GM21447 (cell line): ENCODE measurements around the gene P2RX7.
A peak's percentile ranks its signal among the peaks of the same experiment; 100 is the strongest.
"Not testable (repeated sequence)": the region's sequence is repeated elsewhere in the genome, so short reads cannot be mapped to it uniquely, and the experiment has no call there.

ENCODE experiments used
- ATAC-seq: cut with Tn5 transposase; IDR thresholded peaks from one replicate; pipeline ENCODE4 v1.9.1; 2021; ENCODE audit not compliant: unreplicated experiment

The P2RX7 gene

DNA sequence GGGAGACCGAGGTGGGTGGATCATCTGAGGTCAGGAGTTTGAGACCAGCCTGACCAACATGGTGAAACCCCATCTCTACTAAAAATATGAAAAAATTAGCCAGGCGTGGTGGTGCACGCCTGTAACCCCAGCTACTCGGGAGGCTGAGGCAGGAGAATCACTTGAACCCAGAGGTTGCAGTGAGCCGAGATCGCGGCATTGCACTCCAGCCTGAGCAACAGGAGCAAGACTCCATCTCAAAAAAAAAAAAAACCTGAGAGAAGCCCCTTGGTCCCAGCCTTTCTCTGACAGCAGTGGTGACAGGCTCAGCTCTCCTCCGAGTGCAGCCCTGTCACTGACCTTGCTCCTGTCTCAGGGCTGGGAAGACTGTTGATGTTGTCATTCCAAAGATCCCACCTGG, 94.2 kb downstream of the P2RX7 start:
- not testable (repeated sequence) for ATAC-seq

DNA sequence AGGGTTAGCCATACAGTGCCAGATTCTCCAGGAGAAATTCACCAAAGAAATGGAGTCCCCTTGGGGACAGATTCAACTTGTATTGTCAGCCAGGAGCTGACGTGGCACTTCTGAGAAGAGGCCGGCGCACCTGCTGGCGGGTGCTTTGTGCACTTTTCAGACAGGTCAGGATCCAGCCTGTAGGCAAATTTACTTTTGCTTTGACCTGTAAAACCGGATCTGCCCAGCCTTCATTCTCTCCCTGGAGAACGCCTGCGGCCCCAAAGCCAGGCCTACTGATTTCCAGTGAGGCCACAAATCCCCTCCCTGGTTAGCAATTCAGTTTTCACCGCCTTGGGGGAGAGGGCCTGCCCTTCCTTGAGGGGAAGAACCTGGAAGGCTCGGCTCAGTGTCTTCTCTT, 94.6 kb downstream of the P2RX7 start:
- peak; percentile 53 for ATAC-seq

DNA sequence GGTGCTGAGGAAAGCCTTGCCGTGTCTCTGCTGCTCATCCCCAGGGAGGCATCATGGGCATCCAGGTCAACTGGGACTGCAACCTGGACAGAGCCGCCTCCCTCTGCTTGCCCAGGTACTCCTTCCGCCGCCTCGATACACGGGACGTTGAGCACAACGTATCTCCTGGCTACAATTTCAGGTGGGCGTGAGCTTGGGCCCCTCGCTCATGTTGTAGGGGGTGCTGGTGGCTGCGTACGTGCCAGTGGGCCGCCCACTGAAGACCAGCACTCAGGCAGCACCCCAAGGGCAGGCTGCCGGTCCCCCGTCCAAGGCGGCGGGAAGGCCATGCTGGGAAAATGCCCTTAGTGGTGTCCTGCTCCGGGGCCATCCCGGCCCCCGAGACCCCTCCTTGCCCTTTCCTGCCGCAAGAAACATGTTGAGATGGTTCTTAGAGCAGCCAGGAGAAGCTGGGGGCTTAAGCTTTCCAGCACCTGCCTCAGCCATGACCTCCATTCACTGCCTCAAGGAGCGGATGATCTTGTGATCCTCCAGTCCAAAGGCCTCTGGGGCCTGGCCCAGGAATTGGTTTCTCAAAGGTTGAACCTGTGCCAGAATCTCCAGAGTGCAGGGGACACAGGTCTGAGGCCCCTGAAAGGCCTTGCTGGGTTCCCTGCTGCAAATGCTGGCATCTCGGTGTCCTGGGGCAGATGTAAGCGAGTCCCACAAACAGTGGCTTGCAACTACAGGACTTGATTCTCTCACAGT, 96.4 kb downstream of the P2RX7 start:
- ATAC-seq: no peak

DNA sequence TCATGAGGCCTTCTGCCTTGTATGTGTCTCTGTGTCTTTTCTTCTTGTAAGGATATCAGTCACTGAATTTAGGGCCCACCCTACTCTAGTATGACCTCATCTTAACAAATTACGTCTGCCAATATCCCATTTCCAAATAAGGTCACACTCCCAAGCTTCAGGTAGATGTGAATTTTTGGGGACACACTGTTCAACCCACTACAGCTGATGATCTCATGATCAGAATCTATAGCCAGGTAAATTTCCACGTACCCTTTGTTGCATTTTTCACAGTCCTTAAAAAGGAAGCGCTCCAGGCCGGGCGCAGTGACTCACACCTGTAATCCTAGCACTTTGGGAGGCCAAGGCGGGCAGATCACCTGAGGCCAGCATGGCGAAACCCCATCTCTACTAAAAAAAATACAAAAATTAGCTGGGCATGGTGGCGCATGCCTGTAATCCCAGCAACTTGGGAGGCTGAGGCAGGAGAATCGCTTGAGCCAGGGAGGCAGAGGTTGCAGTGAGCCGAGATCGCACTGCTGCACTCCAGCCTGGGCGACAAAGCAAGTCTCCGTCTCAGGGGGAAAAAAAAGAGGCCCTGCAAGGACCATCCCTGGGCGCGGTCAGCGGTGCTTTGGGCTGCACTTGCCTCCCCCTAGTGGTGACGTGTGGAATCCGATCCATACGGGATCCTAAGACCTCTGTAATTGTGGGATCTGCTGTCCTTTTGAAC, 97.3 kb downstream of the P2RX7 start:
- ATAC-seq: not testable (repeated sequence)

DNA sequence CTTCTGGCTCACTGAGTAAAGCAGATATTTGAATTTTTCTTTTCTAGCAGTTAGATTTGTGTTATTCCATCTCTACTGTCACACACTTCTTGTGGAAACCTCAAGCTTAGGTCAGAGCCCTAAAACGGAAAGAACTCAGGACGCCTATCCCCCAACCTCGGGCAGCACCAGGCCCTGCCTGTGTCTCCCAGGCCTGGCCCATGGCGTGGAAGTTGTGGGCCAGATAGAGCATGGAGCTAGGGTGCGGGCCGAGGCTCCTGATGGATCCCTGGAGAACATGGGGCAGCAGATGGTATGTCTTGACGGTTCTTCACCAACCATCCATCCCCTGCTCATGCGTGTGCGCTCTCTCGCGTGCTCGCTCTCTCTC, 97.8 kb downstream of the P2RX7 start:
- ATAC-seq: no peak

DNA sequence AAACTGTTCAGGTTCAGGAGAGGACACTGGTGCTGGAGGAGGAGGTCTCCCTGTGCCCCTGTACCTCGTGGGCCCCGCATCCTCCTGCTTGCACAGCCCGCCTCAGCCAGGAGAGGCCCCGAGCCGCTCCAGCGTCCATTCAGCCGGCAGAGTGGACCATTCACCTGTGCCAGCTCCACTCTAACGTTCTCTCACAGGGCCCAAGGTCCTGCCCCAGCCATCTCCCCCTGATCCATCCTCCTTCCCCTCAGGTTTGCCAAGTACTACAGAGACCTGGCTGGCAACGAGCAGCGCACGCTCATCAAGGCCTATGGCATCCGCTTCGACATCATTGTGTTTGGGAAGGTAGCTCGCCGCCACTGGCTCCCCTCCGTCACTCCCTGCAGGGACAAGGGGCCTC, 99.5 kb downstream of the P2RX7 start:
- no peak for ATAC-seq

DNA sequence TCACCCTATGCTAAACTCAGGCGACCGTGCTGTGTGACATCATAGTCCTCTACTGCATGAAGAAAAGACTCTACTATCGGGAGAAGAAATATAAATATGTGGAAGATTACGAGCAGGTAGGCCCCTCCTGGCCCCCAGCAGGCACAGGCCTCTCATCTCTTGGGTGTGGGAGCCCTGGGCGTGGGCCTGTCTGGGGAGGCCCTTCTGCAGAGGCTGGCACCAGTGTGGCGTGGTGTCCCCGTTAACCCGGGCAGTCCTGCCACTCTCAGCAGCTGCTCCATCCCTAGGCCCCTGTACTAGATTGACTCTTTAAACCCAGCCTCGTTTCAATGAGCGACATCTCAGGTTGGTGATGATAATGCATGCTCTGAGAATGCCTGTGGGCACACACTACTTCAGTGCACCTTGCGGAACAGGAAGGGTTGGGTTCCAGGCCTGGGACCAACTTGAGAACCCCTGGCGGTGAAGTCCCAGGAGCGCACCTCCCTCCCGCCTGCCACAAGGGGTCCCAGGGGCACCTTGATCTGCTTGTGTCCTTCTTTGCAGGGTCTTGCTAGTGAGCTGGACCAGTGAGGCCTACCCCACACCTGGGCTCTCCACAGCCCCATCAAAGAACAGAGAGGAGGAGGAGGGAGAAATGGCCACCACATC, 100.4 kb downstream of the P2RX7 start:
- no peak for ATAC-seq

DNA sequence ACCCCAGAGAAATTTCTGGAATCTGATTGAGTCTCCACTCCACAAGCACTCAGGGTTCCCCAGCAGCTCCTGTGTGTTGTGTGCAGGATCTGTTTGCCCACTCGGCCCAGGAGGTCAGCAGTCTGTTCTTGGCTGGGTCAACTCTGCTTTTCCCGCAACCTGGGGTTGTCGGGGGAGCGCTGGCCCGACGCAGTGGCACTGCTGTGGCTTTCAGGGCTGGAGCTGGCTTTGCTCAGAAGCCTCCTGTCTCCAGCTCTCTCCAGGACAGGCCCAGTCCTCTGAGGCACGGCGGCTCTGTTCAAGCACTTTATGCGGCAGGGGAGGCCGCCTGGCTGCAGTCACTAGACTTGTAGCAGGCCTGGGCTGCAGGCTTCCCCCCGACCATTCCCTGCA, 100.9 kb downstream of the P2RX7 start:
- ATAC-seq: no peak

DNA sequence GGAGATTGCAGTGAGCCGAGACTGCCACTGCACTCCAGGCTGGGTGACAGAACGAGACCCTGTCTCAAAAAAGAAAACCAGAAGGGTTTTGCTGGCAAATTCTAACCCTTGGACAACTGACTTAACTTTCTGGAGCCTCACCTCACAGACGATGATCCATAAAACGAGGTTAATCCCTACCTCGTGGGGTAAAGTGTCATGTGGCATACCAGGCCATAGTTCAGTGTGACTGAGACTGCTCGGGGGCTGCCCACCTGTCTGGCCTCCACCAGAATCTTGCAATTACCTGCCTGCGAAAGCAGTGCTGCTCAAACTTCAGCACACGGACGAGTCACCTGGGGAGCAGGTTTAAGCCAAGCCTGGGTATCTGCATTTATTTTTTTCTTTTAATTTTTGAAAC, 104.1 kb downstream of the P2RX7 start:
- ATAC-seq: no peak

DNA sequence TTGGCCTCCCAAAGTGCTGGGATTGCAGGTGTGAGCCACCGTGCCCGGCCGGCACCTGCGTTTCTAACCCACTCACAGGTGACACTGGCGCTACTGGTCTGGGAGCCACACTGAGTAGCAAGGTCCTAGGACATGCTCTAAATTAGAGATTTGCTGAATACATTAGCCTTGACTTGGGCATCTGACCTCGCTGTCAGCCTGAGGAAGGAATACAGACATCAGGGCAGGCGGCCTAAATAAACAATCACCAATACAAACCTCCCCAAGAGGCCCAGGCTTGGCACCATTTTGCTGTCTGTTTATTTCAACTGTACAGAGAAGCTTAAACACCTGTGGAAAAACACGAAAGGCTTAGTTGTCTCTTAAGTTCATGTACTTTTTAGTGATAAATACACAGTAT, 104.7 kb downstream of the P2RX7 start:
- ATAC-seq: no peak
